HCT116 (cell line): Measurements from ENCODE around the gene CASP7.

Experiments used
- EZH2 ChIP-seq: fragments of 200-600 bp; sonication (generic); IDR thresholded peaks from 2 replicates; pipeline ENCODE4 v1.6.1; 2017; ENCODE audit warnings: antibody characterized with exemption, mixed run types
- POLR2AphosphoS5 ChIP-seq: IDR thresholded peaks from 2 replicates; pipeline ENCODE4 v1.6.1; 2011; ENCODE audit warnings: mild to moderate bottlenecking, low read depth, low read length, moderate library complexity
- ZFX ChIP-seq: fragments of 450-650 bp; IDR thresholded peaks from 2 replicates; pipeline ENCODE4 v1.6.1; 2017
- TF ChIP-seq, protein P1 (sequence below): IDR thresholded peaks from 2 replicates; pipeline ENCODE4 v1.6.1; 2012; ENCODE audit warnings: low read depth
- TF ChIP-seq, protein P2 (sequence below), 3 experiments: fragments of 200-600 bp in 1 of 3; sonication (generic) in 1 of 3; IDR thresholded peaks in 2 of 3; conservative IDR thresholded peaks in 1 of 3; 2 replicates each; pipeline ENCODE4 v1.5.1; 2012 to 2017; ENCODE audit warnings: low read depth in 2 of 3, low read length in 2 of 3, antibody characterized with exemption in 1 of 3, borderline replicate concordance in 1 of 3, control low read depth in 1 of 3, mild to moderate bottlenecking in 1 of 3, mixed read lengths in 1 of 3, mixed run types in 1 of 3, moderate library complexity in 1 of 3; ENCODE audit not compliant: insufficient read depth in 1 of 3

DNA sequence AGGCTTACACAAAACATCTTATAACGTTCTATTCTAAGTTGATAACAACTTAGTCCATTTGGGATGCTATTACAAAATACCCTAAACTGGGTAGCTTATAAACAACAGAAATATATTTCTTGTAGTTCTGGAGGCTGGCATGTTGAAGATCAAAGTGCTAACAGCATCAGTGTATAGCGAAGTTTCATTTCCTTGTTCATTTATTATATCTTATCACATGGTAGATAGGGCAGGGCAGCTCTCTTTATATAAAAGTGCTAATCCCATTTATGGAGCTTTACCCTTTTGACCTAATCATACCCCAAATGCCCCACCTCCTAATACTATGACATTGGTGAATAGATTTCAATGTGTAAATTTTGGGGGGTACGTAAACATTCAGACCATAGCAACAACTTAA, 6.3 kb downstream of the CASP7 start:
- TF ChIP-seq EZH2 (no peak), POLR2AphosphoS5 (no peak), ZFX (no peak)
- TF ChIP-seq, protein P1, sequence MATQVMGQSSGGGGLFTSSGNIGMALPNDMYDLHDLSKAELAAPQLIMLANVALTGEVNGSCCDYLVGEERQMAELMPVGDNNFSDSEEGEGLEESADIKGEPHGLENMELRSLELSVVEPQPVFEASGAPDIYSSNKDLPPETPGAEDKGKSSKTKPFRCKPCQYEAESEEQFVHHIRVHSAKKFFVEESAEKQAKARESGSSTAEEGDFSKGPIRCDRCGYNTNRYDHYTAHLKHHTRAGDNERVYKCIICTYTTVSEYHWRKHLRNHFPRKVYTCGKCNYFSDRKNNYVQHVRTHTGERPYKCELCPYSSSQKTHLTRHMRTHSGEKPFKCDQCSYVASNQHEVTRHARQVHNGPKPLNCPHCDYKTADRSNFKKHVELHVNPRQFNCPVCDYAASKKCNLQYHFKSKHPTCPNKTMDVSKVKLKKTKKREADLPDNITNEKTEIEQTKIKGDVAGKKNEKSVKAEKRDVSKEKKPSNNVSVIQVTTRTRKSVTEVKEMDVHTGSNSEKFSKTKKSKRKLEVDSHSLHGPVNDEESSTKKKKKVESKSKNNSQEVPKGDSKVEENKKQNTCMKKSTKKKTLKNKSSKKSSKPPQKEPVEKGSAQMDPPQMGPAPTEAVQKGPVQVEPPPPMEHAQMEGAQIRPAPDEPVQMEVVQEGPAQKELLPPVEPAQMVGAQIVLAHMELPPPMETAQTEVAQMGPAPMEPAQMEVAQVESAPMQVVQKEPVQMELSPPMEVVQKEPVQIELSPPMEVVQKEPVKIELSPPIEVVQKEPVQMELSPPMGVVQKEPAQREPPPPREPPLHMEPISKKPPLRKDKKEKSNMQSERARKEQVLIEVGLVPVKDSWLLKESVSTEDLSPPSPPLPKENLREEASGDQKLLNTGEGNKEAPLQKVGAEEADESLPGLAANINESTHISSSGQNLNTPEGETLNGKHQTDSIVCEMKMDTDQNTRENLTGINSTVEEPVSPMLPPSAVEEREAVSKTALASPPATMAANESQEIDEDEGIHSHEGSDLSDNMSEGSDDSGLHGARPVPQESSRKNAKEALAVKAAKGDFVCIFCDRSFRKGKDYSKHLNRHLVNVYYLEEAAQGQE: no peak
- TF ChIP-seq, protein P2, sequence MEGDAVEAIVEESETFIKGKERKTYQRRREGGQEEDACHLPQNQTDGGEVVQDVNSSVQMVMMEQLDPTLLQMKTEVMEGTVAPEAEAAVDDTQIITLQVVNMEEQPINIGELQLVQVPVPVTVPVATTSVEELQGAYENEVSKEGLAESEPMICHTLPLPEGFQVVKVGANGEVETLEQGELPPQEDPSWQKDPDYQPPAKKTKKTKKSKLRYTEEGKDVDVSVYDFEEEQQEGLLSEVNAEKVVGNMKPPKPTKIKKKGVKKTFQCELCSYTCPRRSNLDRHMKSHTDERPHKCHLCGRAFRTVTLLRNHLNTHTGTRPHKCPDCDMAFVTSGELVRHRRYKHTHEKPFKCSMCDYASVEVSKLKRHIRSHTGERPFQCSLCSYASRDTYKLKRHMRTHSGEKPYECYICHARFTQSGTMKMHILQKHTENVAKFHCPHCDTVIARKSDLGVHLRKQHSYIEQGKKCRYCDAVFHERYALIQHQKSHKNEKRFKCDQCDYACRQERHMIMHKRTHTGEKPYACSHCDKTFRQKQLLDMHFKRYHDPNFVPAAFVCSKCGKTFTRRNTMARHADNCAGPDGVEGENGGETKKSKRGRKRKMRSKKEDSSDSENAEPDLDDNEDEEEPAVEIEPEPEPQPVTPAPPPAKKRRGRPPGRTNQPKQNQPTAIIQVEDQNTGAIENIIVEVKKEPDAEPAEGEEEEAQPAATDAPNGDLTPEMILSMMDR (IDR thresholded peaks at IDR 0.05 in 2 of 3, conservative IDR thresholded peaks at IDR 0.05 in 1 of 3; ENCODE audit: borderline replicate concordance in 1 of 3, insufficient read depth in 1 of 3, low read depth in 2 of 3, low read length in 2 of 3): no peak
